Measurements from ENCODE around the gene ATP2A2. TPM values are rescaled to one million over a fixed set of nuclear protein-coding genes. Genes with fewer than 3 reads are reported as not detected.

Gene ATP2A2
- total and polyA plus RNA-seq, 7 donors, result 691 to 2,814 (median 1,378) TPM

DNA sequence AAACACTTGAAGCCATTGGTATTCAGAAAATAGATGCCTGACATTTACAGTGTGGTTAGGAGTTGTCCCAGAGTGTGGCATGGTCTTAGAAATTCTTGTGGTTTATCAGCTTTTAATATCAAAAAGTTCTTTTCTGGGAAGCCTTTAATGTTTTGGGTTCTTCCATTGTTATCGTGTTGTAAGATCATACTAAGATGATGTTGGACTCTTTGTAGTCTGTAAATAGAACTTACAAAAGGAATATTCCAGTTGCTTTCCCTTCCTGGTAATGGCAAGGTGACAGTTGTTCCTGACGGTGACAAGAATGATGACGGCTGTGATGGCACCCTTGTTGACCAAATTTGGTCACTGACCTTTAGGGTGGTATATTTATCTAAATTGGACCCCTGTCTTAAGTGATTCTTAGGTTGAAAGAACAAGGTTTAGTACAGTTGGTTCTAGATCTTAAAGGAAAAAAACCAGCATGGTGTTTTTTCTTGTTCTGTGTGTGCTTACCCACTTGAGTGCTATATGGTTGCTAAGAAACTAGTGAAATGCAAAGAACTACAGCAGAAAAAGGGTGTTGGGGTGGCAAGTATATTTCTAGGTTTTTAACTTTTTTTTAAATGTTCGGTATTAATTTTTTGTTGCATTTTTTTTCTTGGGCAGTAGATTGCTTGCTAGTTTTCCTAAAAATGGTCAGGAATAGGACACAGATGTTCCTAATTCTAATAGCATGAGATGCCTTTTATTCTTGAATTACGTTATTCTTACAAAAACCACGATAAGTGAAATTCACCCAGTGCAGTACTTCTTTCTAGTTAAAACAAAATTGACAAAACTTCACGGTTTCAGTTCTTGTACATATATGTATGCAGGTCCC is 2.1 kb downstream of the ATP2A2 start:
- intact Hi-C loops (cut with DNase I), result loop anchor here in 1 of 2 donors (5.0 kb wide), 1 partner anchor 176 kb away; no protein-coding TSS in a partner anchor
- peak overlapping the region; percentile 96 for H3K4me3 ChIP-seq
- H3K4me1 ChIP-seq, result peaks cover 22% of the 10 kb centered on the region
- H3K9me3 ChIP-seq, result no peaks in the 10 kb centered on the region
- no peak for DNase-seq
- H3K36me3 ChIP-seq (ENCODE audit: insufficient read depth in 1 of 2, low read depth in 1 of 2), result peaks cover 0 to 54% of the 10 kb centered on the region in 2 donors
- TF ChIP-seq, protein P1, sequence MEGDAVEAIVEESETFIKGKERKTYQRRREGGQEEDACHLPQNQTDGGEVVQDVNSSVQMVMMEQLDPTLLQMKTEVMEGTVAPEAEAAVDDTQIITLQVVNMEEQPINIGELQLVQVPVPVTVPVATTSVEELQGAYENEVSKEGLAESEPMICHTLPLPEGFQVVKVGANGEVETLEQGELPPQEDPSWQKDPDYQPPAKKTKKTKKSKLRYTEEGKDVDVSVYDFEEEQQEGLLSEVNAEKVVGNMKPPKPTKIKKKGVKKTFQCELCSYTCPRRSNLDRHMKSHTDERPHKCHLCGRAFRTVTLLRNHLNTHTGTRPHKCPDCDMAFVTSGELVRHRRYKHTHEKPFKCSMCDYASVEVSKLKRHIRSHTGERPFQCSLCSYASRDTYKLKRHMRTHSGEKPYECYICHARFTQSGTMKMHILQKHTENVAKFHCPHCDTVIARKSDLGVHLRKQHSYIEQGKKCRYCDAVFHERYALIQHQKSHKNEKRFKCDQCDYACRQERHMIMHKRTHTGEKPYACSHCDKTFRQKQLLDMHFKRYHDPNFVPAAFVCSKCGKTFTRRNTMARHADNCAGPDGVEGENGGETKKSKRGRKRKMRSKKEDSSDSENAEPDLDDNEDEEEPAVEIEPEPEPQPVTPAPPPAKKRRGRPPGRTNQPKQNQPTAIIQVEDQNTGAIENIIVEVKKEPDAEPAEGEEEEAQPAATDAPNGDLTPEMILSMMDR (IDR thresholded peaks at IDR 0.05), result no peak
- ATAC-seq, result peak; percentile 33 to 53 (median 40)
- no peaks in the 10 kb centered on the region for H3K27me3 ChIP-seq (ENCODE audit: insufficient read depth in 3 of 3, low read length in 2 of 3)
- H3K27ac ChIP-seq, result peak overlapping the region; percentile 96
- 19 to 26% (median 21%) methylated on average over 7 of the region's 7 CpGs for whole genome bisulfite sequencing, 3 donors

DNA sequence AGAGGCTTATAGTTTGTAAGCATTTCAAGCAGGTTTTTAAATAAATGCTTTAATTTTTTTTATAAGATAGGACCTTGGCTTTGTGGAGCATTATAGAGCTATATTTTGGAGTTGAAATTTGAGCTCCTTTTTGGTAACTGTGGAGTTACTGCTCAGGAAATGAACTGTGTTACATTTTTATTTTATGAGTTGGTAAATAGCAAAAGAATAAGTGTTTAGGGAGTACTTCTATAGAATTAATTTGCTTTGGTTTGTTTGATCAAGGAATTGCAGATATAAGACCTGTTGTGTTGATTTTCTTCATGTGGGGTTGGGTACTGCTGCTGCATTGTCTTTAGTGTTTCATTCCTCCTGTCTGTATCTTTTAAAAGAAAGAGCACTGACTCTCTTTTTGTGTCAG is 3.5 kb downstream of the ATP2A2 start:
- intact Hi-C loops (cut with DNase I), result loop anchor here in 1 of 2 donors (5.0 kb wide), 1 partner anchor 177 kb away; no protein-coding TSS in a partner anchor
- Histone ChIP-seq H3K36me3 (ENCODE audit: insufficient read depth in 1 of 2, low read depth in 1 of 2) (peaks cover 5 to 66% of the 10 kb centered on the region in 2 donors), H3K4me1 (peaks cover 32% of the 10 kb centered on the region), H3K9me3 (no peaks in the 10 kb centered on the region), H3K27me3 (ENCODE audit: insufficient read depth in 3 of 3, low read length in 2 of 3) (no peaks in the 10 kb centered on the region), H3K4me3 (peak overlapping the region; percentile 96), H3K27ac (peak overlapping the region; percentile 96)
- ATAC-seq (no peak), DNase-seq (no peak)
- TF ChIP-seq, protein P1 (IDR thresholded peaks at IDR 0.05), result no peak

DNA sequence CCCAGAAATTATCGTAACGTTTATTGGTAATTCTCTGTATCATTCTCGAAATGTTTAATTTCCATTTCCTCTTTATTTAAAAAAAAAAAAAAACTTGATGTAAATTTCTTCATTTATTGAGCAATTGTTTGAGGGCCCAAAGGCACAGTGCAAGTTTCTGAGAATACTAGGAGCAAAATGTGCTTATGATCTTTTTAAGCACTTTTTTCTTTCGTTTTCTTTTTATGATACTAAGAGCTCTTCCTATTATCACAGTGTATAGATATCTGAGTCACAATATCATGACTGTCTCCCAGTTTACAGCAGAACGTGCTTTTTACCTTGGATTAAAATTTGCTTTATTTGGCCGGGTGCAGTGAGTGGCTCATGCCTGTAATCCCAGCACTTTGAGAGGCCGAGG is 5.6 kb downstream of the ATP2A2 start:
- H3K36me3 ChIP-seq (ENCODE audit: insufficient read depth in 1 of 2, low read depth in 1 of 2), result peaks cover 5 to 86% of the 10 kb centered on the region in 2 donors
- 42 to 53% (median 48%) methylated on average over 7 of the region's 7 CpGs for WGBS, 3 donors
- H3K4me1 ChIP-seq, result peaks cover 27% of the 10 kb centered on the region
- H3K9me3 ChIP-seq, result no peaks in the 10 kb centered on the region
- no peak for DNase-seq
- H3K4me3 ChIP-seq, result peak overlapping the region; percentile 96
- TF ChIP-seq, protein P1 (IDR thresholded peaks at IDR 0.05), result no peak
- H3K27me3 ChIP-seq (ENCODE audit: insufficient read depth in 3 of 3, low read length in 2 of 3), result no peaks in the 10 kb centered on the region
- H3K27ac ChIP-seq, result peak overlapping the region; percentile 96
- intact Hi-C loops (cut with DNase I), result no loop called here
- no peak for ATAC-seq

DNA sequence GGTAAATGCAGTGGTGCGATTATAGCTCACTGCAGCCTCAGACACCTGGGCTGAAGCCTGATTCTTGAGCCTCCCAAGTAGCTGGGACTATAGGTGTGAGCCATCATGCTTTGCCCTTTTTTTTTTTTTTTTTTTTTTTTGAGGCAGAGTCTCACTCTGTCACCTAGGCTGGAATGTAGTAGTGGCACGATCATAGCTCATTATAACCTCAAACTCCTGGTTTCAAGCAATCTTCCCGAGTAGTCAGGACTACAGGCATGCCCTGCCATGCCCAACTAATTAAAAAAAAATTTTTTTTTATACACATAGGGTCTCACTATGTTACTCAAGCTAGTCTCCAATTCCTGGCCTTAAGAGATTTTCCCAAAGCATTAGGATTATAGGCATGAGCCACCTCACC is 6.9 kb downstream of the ATP2A2 start:
- ATAC-seq (no peak), DNase-seq (no peak)
- intact Hi-C loops (cut with DNase I), result no loop called here
- Histone ChIP-seq H3K4me3 (peak overlapping the region; percentile 96), H3K9me3 (no peaks in the 10 kb centered on the region), H3K27me3 (ENCODE audit: insufficient read depth in 3 of 3, low read length in 2 of 3) (no peaks in the 10 kb centered on the region), H3K27ac (peak overlapping the region; percentile 96), H3K36me3 (ENCODE audit: insufficient read depth in 1 of 2, low read depth in 1 of 2) (peaks cover 5 to 96% of the 10 kb centered on the region in 2 donors), H3K4me1 (peaks cover 27% of the 10 kb centered on the region)
- 56 to 66% (median 61%) methylated on average over 3 of the region's 3 CpGs for WGBS, 3 donors
- TF ChIP-seq, protein P1 (IDR thresholded peaks at IDR 0.05), result no peak

Data from psoas muscle (tissue), 8 donors.